ENCODE results near the gene PXMP4.

PXMP4 gene

DNA sequence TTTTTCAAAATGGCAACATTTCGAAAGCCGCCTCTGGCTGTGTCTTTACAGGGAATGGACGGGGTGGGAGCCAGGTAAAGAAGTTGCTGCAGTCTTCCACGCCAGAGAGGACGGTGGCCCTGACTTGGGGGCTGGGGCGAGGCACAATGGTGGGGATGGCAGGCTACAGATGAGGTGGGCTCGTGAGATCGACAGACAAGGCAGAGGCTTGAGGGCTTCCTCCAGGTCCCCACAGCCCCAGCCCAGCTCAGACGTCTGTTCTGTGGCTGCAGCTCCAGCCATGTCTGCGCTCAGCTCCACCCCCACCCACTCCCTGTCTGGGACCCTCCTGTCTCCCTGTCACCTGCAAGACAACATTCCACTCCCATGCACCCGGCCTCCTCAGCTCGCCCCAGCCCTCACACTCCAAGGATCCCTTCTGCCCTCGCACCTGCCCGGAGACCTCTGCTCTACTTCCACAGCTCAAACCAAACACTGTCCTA lies 65.4 kb downstream of the PXMP4 start:
- no peak overlapping the region for H3K18ac ChIP-seq (ENCODE audit: low read length)

DNA sequence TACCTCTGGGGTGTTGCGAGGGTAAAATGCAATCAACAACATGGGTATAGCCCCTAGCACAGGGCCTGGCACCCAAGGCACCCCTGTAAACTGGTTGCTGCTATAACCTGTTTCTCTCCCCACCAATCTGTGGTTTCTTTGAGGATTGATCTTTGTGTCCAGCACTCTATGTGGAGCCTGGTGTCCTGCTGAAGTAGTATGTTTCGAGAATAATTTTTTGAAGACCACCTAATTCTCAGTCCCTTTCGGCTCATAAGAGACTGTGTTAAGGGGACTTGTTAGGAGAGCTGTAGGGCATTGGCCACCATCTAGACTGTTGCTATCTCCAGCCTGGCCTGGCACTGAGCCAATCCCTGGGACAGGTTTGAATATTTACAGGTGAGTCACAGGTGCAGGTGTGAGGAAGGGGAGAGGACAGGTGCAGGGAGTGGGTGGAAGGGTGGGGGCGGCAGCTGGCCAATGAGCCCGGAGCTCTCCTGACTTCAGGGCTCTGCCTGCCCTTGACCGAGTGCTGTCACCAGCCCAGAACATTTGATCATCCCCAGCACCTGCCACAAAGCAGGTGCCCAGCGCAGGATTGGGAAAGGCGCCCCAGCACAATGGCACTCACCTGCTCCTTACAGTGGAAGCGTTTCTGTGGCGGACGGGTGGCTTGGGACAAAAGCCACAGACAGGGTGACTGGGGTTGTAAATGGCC lies 66.1 kb downstream of the PXMP4 start:
- Histone ChIP-seq H3K79me2 (ENCODE audit: control insufficient read depth, insufficient read depth, low read length, poor library complexity) (no peaks in the 10 kb centered on the region), H4K12ac (ENCODE audit: low read depth, low read length) (no peak overlapping the region), H3K23ac (ENCODE audit: low read length) (no peak overlapping the region), H3K18ac (ENCODE audit: low read length) (no peak overlapping the region), H3K4me3 (ENCODE audit: low read depth, low read length) (no peak overlapping the region), H3K36me3 (ENCODE audit: control insufficient read depth in 1 of 2, insufficient read depth in 2 of 2, low read length in 2 of 2) (peaks cover 22 to 26% of the 10 kb centered on the region in 2 experiments), H3K4me1 (ENCODE audit: control insufficient read depth in 1 of 2, insufficient read depth in 2 of 2, low read length in 2 of 2) (peaks cover 7% of the 10 kb centered on the region in 2 experiments), H3K79me1 (ENCODE audit: low read length) (no peaks in the 10 kb centered on the region), H2BK120ac (ENCODE audit: insufficient read depth, low read length, poor library complexity) (no peak overlapping the region), H3K9me3 (ENCODE audit: insufficient read depth, low read depth, low read length) (peaks cover 1% of the 10 kb centered on the region), H4K91ac (ENCODE audit: low read depth, low read length) (no peak overlapping the region), H3K4ac (ENCODE audit: low read depth, low read length) (no peak overlapping the region), H3K4me2 (ENCODE audit: low read length) (no peak overlapping the region), H4K8ac (ENCODE audit: low read depth, low read length) (no peak overlapping the region), H3K9ac (ENCODE audit: low read length) (no peak overlapping the region), H3K27ac (ENCODE audit: low read depth, low read length) (no peak overlapping the region), H2BK12ac (ENCODE audit: low read length) (no peak overlapping the region), H3K14ac (ENCODE audit: low read length) (no peak overlapping the region), H2AK5ac (ENCODE audit: low read length) (no peak overlapping the region), H3K27me3 (ENCODE audit: insufficient read depth, low read length) (no peaks in the 10 kb centered on the region), H2AFZ (ENCODE audit: insufficient read depth, low read length, poor library complexity) (no peak overlapping the region), H2BK5ac (ENCODE audit: low read depth, low read length, poor library complexity) (no peak overlapping the region)
- WGBS (ENCODE audit: extremely low coverage, insufficient coverage, insufficient read length), result no CpG with 5 or more reads among the region's 11 CpGs
- peak; percentile 64 to 78 for DNase-seq

More for the DNA sequence above, 65.4 kb downstream of the PXMP4 start:
- Histone ChIP-seq H4K12ac (ENCODE audit: low read depth, low read length) (no peak overlapping the region), H3K27me3 (ENCODE audit: insufficient read depth, low read length) (no peaks in the 10 kb centered on the region), H2AFZ (ENCODE audit: insufficient read depth, low read length, poor library complexity) (no peak overlapping the region), H3K4me1 (ENCODE audit: control insufficient read depth in 1 of 2, insufficient read depth in 2 of 2, low read length in 2 of 2) (peaks cover 7% of the 10 kb centered on the region in 2 experiments), H3K9me3 (ENCODE audit: insufficient read depth, low read depth, low read length) (peaks cover 2% of the 10 kb centered on the region), H3K27ac (ENCODE audit: low read depth, low read length) (no peak overlapping the region), H3K4me2 (ENCODE audit: low read length) (no peak overlapping the region), H3K36me3 (ENCODE audit: control insufficient read depth in 1 of 2, insufficient read depth in 2 of 2, low read length in 2 of 2) (peaks cover 28 to 32% of the 10 kb centered on the region in 2 experiments), H3K23ac (ENCODE audit: low read length) (no peak overlapping the region), H4K91ac (ENCODE audit: low read depth, low read length) (no peak overlapping the region), H4K8ac (ENCODE audit: low read depth, low read length) (no peak overlapping the region), H2AK5ac (ENCODE audit: low read length) (no peak overlapping the region), H3K14ac (ENCODE audit: low read length) (no peak overlapping the region), H3K79me1 (ENCODE audit: low read length) (no peaks in the 10 kb centered on the region), H3K79me2 (ENCODE audit: control insufficient read depth, insufficient read depth, low read length, poor library complexity) (no peaks in the 10 kb centered on the region), H2BK5ac (ENCODE audit: low read depth, low read length, poor library complexity) (no peak overlapping the region), H2BK120ac (ENCODE audit: insufficient read depth, low read length, poor library complexity) (no peak overlapping the region), H3K4me3 (ENCODE audit: low read depth, low read length) (peak overlapping the region; percentile 21), H2BK12ac (ENCODE audit: low read length) (no peak overlapping the region), H3K4ac (ENCODE audit: low read depth, low read length) (no peak overlapping the region), H3K9ac (ENCODE audit: low read length) (no peak overlapping the region)
- no CpG with 5 or more reads among the region's 14 CpGs for WGBS (ENCODE audit: extremely low coverage, insufficient coverage, insufficient read length)
- no peak for DNase-seq

- no peak overlapping the region for H3K4ac ChIP-seq (ENCODE audit: low read depth, low read length)
- H3K9ac ChIP-seq (ENCODE audit: low read length), result no peak overlapping the region
- peaks cover 7 to 9% of the 10 kb centered on the region in 2 experiments for H3K4me1 ChIP-seq (ENCODE audit: control insufficient read depth in 1 of 2, insufficient read depth in 2 of 2, low read length in 2 of 2)
- H3K27ac ChIP-seq (ENCODE audit: low read depth, low read length), result no peak overlapping the region
- no peak overlapping the region for H3K23ac ChIP-seq (ENCODE audit: low read length)
- no peaks in the 10 kb centered on the region for H3K79me2 ChIP-seq (ENCODE audit: control insufficient read depth, insufficient read depth, low read length, poor library complexity)
- H3K4me2 ChIP-seq (ENCODE audit: low read length), result no peak overlapping the region
- peaks cover 16 to 19% of the 10 kb centered on the region in 2 experiments for H3K36me3 ChIP-seq (ENCODE audit: control insufficient read depth in 1 of 2, insufficient read depth in 2 of 2, low read length in 2 of 2)
- no peak overlapping the region for H3K14ac ChIP-seq (ENCODE audit: low read length)
- WGBS (ENCODE audit: extremely low coverage, insufficient coverage, insufficient read length), result no CpG with 5 or more reads among the region's 16 CpGs
- no peak overlapping the region for H2BK12ac ChIP-seq (ENCODE audit: low read length)
- no peak overlapping the region for H4K91ac ChIP-seq (ENCODE audit: low read depth, low read length)
- no peak overlapping the region for H3K4me3 ChIP-seq (ENCODE audit: low read depth, low read length)
- no peak overlapping the region for H2BK5ac ChIP-seq (ENCODE audit: low read depth, low read length, poor library complexity)
- no peak overlapping the region for H4K12ac ChIP-seq (ENCODE audit: low read depth, low read length)
- no peak overlapping the region for H2BK120ac ChIP-seq (ENCODE audit: insufficient read depth, low read length, poor library complexity)
- H3K9me3 ChIP-seq (ENCODE audit: insufficient read depth, low read depth, low read length), result no peaks in the 10 kb centered on the region
- no peak overlapping the region for H4K8ac ChIP-seq (ENCODE audit: low read depth, low read length)
- H3K18ac ChIP-seq (ENCODE audit: low read length), result no peak overlapping the region
- no peak overlapping the region for H2AFZ ChIP-seq (ENCODE audit: insufficient read depth, low read length, poor library complexity)
- peak in 1 of 2 donors; percentile 65 for DNase-seq
- no peaks in the 10 kb centered on the region for H3K79me1 ChIP-seq (ENCODE audit: low read length)
- no peaks in the 10 kb centered on the region for H3K27me3 ChIP-seq (ENCODE audit: insufficient read depth, low read length)
- H2AK5ac ChIP-seq (ENCODE audit: low read length), result no peak overlapping the region
These were observed 66.8 kb downstream of the PXMP4 start for GRCh38 chr20:33653218-33653899.
